Fibroblast of gingiva (primary cell): ENCODE data around the gene HMCES.
"Not testable (repeated sequence)": the region's sequence is repeated elsewhere in the genome, so short reads cannot be mapped to it uniquely, and the experiment has no call there.

Experiments used
- DNase-seq: peaks from one replicate; pipeline ENCODE4 v3.0.0-alpha.2; 2011; ENCODE audit warnings: low read depth

Gene HMCES

GRCh38 chr3:129346695-129347457 lies 68.2 kb downstream of the HMCES start:
- DNase-seq = no peak

GRCh38 chr3:129347458-129347845 lies 68.8 kb downstream of the HMCES start:
- no peak for DNase-seq

GRCh38 chr3:129348734-129349133 lies 70.1 kb downstream of the HMCES start:
- DNase-seq = no peak

- DNase-seq = not testable (repeated sequence)
Observed at GRCh38 chr3:129349169-129349568, 70.5 kb downstream of the HMCES start.

GRCh38 chr3:129349791-129350190 lies 71.1 kb downstream of the HMCES start:
- no peak for DNase-seq

GRCh38 chr3:129352045-129352444 lies 73.4 kb downstream of the HMCES start:
- DNase-seq = no peak

GRCh38 chr3:129352650-129353588 lies 74.2 kb downstream of the HMCES start:
- DNase-seq = no peak

- no peak for DNase-seq
Observed at GRCh38 chr3:129353589-129353941, 74.9 kb downstream of the HMCES start.
